ENCODE measurements around the gene FNIP1. TPM values are rescaled to one million over a fixed set of nuclear protein-coding genes. Genes with fewer than 3 reads are reported as not detected.
A peak's percentile ranks its signal among the peaks of the same experiment; 100 is the strongest.

Gene FNIP1
- total and polyA plus RNA-seq, 9 of the 15 experiments (the other 6 are each of a cell fraction or from before 2014, with no cell fraction given) = 5.0 to 32.8 (median 18.4) TPM

GRCh38 chr5:131740477-131740876 lies 56.3 kb downstream of the FNIP1 start (continued):
- TF ChIP-seq ZNF395 (CRISPR knock-in tag; IDR thresholded peaks at IDR 0.05) (0 out of 2 replicates have a peak, but pooled peaks have one; percentile 26), ZNF444 (CRISPR knock-in tag; IDR thresholded peaks at IDR 0.05) (no peak), KLF13 (tag; IDR thresholded peaks at IDR 0.05; ENCODE audit: borderline replicate concordance, low read depth) (0 out of 2 replicates have a peak, but pooled peaks have one; percentile 35), ZNF174 (CRISPR knock-in tag; IDR thresholded peaks at IDR 0.05) (no peak), ZNF592 (IDR thresholded peaks at IDR 0.05) (peak; percentile 90), PTTG1 (tag; IDR thresholded peaks at IDR 0.05; ENCODE audit: low read depth) (peak; percentile 75; the same call in 1 of the 2 replicates), CC2D1A (IDR thresholded peaks at IDR 0.05) (no peak), DDX20 (tag; IDR thresholded peaks at IDR 0.05; ENCODE audit: low read depth) (0 out of 2 replicates have a peak, but pooled peaks have one; percentile 35), SMAD4 (CRISPR knock-in tag; conservative IDR thresholded peaks at IDR 0.05) (0 out of 2 replicates have a peak, but pooled peaks have one; percentile 29), RFX5 (IDR thresholded peaks at IDR 0.05; ENCODE audit: low read depth, low read length) (no peak), RNF219 (CRISPR knock-in tag; IDR thresholded peaks at IDR 0.05) (no peak), MEF2D (tag; conservative IDR thresholded peaks at IDR 0.05; ENCODE audit: low read depth) (no peak)
- TF ChIP-seq, protein P1, sequence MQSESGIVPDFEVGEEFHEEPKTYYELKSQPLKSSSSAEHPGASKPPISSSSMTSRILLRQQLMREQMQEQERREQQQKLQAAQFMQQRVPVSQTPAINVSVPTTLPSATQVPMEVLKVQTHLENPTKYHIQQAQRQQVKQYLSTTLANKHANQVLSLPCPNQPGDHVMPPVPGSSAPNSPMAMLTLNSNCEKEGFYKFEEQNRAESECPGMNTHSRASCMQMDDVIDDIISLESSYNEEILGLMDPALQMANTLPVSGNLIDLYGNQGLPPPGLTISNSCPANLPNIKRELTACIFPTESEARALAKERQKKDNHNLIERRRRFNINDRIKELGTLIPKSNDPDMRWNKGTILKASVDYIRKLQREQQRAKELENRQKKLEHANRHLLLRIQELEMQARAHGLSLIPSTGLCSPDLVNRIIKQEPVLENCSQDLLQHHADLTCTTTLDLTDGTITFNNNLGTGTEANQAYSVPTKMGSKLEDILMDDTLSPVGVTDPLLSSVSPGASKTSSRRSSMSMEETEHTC (IDR thresholded peaks at IDR 0.05) = no peak
- TF ChIP-seq, protein P2, sequence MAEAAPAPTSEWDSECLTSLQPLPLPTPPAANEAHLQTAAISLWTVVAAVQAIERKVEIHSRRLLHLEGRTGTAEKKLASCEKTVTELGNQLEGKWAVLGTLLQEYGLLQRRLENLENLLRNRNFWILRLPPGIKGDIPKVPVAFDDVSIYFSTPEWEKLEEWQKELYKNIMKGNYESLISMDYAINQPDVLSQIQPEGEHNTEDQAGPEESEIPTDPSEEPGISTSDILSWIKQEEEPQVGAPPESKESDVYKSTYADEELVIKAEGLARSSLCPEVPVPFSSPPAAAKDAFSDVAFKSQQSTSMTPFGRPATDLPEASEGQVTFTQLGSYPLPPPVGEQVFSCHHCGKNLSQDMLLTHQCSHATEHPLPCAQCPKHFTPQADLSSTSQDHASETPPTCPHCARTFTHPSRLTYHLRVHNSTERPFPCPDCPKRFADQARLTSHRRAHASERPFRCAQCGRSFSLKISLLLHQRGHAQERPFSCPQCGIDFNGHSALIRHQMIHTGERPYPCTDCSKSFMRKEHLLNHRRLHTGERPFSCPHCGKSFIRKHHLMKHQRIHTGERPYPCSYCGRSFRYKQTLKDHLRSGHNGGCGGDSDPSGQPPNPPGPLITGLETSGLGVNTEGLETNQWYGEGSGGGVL (CRISPR knock-in tag; IDR thresholded peaks at IDR 0.05) = 0 out of 2 replicates have a peak, but pooled peaks have one; percentile 45
- TF ChIP-seq, protein P3, sequence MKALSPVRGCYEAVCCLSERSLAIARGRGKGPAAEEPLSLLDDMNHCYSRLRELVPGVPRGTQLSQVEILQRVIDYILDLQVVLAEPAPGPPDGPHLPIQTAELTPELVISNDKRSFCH (CRISPR knock-in tag; IDR thresholded peaks at IDR 0.05) = no peak
- TF ChIP-seq, protein P3 (tag; IDR thresholded peaks at IDR 0.05) = peak; percentile 41; the same call in 1 of the 2 replicates

Data from K562 (cell line).